GM23338 (cell line): ENCODE results near the gene TMEM135. TPM values are rescaled to one million over a fixed set of nuclear protein-coding genes. Genes with fewer than 3 reads are reported as not detected.

ENCODE experiments used
- ATAC-seq: fragments of 200-7000 bp; cut with Tn5 transposase; 3 replicates; pipeline ENCODE4 v1.9.1; 2020
- DNase-seq: peaks from one replicate; pipeline ENCODE4 v3.0.0-alpha.2; 2015; ENCODE audit warnings: low spot score
- H2AFZ ChIP-seq: fragments of 200-600 bp; sonication (generic); 2 replicates; pipeline ENCODE4 v1.8.0; 2016; ENCODE audit warnings: antibody characterized with exemption, mild to moderate bottlenecking, moderate library complexity
- H3F3A ChIP-seq: fragments of 200-600 bp; sonication (generic); replicated peaks from 2 replicates; pipeline ENCODE4 v1.8.0; 2017; ENCODE audit warnings: antibody characterized with exemption, mixed run types, low read depth
- H3K27ac ChIP-seq: fragments of 200-600 bp; sonication (generic); 2 replicates; pipeline ENCODE4 v1.6.1; 2016; ENCODE audit warnings: low read depth
- H3K27me3 ChIP-seq: fragments of 200-600 bp; sonication (generic); 2 replicates; pipeline ENCODE4 v1.8.0; 2016; ENCODE audit warnings: mild to moderate bottlenecking, mixed run types, moderate library complexity; ENCODE audit not compliant: insufficient read depth
- H3K36me3 ChIP-seq: fragments of 200-600 bp; sonication (generic); 2 replicates; pipeline ENCODE4 v1.8.0; 2016; ENCODE audit warnings: mild to moderate bottlenecking; ENCODE audit not compliant: insufficient read depth
- H3K4me1 ChIP-seq: fragments of 200-600 bp; sonication (generic); 2 replicates; pipeline ENCODE4 v1.8.0; 2016; ENCODE audit warnings: mild to moderate bottlenecking, moderate library complexity; ENCODE audit not compliant: insufficient read depth
- H3K4me2 ChIP-seq: fragments of 200-600 bp; sonication (generic); 2 replicates; pipeline ENCODE4 v1.7.1; 2017; ENCODE audit warnings: mixed run types
- H3K4me3 ChIP-seq: fragments of 200-600 bp; sonication (generic); 2 replicates; pipeline ENCODE4 v1.6.1; 2016; ENCODE audit warnings: mixed run types
- H3K79me2 ChIP-seq: fragments of 200-600 bp; sonication (generic); replicated peaks from 2 replicates; pipeline ENCODE4 v1.8.0; 2017; ENCODE audit warnings: mild to moderate bottlenecking; ENCODE audit not compliant: insufficient read depth
- H3K9me2 ChIP-seq: fragments of 200-600 bp; sonication (generic); 2 replicates; pipeline ENCODE4 v1.8.0; 2017; ENCODE audit not compliant: insufficient read depth
- H4K20me1 ChIP-seq: fragments of 200-600 bp; sonication (generic); replicated peaks from 2 replicates; pipeline ENCODE4 v1.8.0; 2017; ENCODE audit warnings: mild to moderate bottlenecking; ENCODE audit not compliant: insufficient read depth
- H3K27ac Mint-ChIP-seq: 2 replicates; pipeline ENCODE4 v1.8.0; 2020; ENCODE audit warnings: inconsistent platforms, mild to moderate bottlenecking, moderate library complexity, mixed read lengths
- H3K27me3 Mint-ChIP-seq: 3 replicates; pipeline ENCODE4 v1.8.0; 2022; ENCODE audit warnings: low read depth, mild to moderate bottlenecking, moderate library complexity, mixed read lengths, inconsistent platforms; ENCODE audit not compliant: insufficient read depth, poor library complexity
- H3K36me3 Mint-ChIP-seq: 3 replicates; pipeline ENCODE4 v1.8.0; 2021; ENCODE audit warnings: low read depth, mild to moderate bottlenecking, inconsistent platforms, moderate library complexity, mixed read lengths
- H3K4me1 Mint-ChIP-seq: 3 replicates; pipeline ENCODE4 v1.8.0; 2020; ENCODE audit warnings: mild to moderate bottlenecking, inconsistent platforms, mixed read lengths
- H3K4me3 Mint-ChIP-seq: 3 replicates; pipeline ENCODE4 v1.8.0; 2021; ENCODE audit warnings: moderate library complexity, mild to moderate bottlenecking, inconsistent platforms, mixed read lengths
- H3K9me3 Mint-ChIP-seq: 3 replicates; pipeline ENCODE4 v1.8.0; 2020; ENCODE audit warnings: moderate library complexity, mild to moderate bottlenecking, inconsistent platforms, mixed read lengths
- CREB1 ChIP-seq: fragments of 250-450 bp; sonication (Bioruptor Pico); IDR thresholded peaks from 2 replicates; pipeline ENCODE4 v1.5.0; 2020; ENCODE audit warnings: low read depth, mild to moderate bottlenecking, moderate library complexity
- EZH2 ChIP-seq: fragments of 200-600 bp; sonication (generic); IDR thresholded peaks from one replicate; pipeline ENCODE4 v1.8.0; 2017; ENCODE audit warnings: antibody characterized with exemption, mild to moderate bottlenecking, low read depth; ENCODE audit not compliant: unreplicated experiment
- EZH2phosphoT487 ChIP-seq: fragments of 200-600 bp; sonication (generic); IDR thresholded peaks from one replicate; pipeline ENCODE4 v1.8.1; 2018; ENCODE audit warnings: antibody characterized with exemption; ENCODE audit not compliant: unreplicated experiment
- JUNB ChIP-seq: IDR thresholded peaks from one replicate; pipeline ENCODE4 v1.6.1; 2016; ENCODE audit warnings: antibody characterized with exemption; ENCODE audit not compliant: unreplicated experiment
- NANOG ChIP-seq: IDR thresholded peaks from 2 replicates; pipeline ENCODE4 v1.6.1; 2016; ENCODE audit warnings: antibody characterized with exemption, borderline replicate concordance
- POLR2AphosphoS5 ChIP-seq: IDR thresholded peaks from 2 replicates; pipeline ENCODE4 v1.6.1; 2016; ENCODE audit warnings: antibody characterized with exemption, low read depth
- STAT1 ChIP-seq: IDR thresholded peaks from one replicate; pipeline ENCODE4 v1.6.1; 2016; ENCODE audit warnings: antibody characterized with exemption; ENCODE audit not compliant: unreplicated experiment
- ZNF114 ChIP-seq: fragments of 250-450 bp; sonication (Bioruptor Pico); IDR thresholded peaks from 2 replicates; pipeline ENCODE4 v1.5.0; 2020; ENCODE audit warnings: mild to moderate bottlenecking, moderate library complexity
- ZNF331 ChIP-seq: fragments of 250-450 bp; sonication (Bioruptor Pico); IDR thresholded peaks from 2 replicates; pipeline ENCODE4 v1.5.0; 2020; ENCODE audit warnings: low read depth, mild to moderate bottlenecking, moderate library complexity
- polyA plus RNA-seq: library from polyadenylated mRNA; unstranded; fragments of >200 nt; fragmentation: Nextera tagmentation; extraction: Ambion mirVana; gene quantifications from 2 replicates; pipeline ENCODE4 v1.2.1, GENCODE V29; 2016
- total RNA-seq: library from RNA; depleted of rRNA; stranded (reverse); fragments of >200 nt; shearing (Covaris generic); gene quantifications from 2 replicates; pipeline ENCODE4 v1.2.3, GENCODE V29; 2014
- TF ChIP-seq, protein P1 (sequence below): IDR thresholded peaks from one replicate; pipeline ENCODE4 v1.6.1; 2018; ENCODE audit warnings: antibody characterized with exemption; ENCODE audit not compliant: unreplicated experiment
- TF ChIP-seq, protein P2 (sequence below): IDR thresholded peaks from 2 replicates; pipeline ENCODE4 v1.6.1; 2016; ENCODE audit warnings: antibody characterized with exemption
- TF ChIP-seq, protein P3 (sequence below), 2 experiments: fragments of 200-600 bp in 1 of 2; sonication (generic) in 1 of 2; conservative IDR thresholded peaks; 2 replicates each; pipeline versions ENCODE4 v1.5.1 to v1.6.1; 2016 to 2017; ENCODE audit warnings: antibody characterized with exemption in 2 of 2, low read depth in 2 of 2, mild to moderate bottlenecking in 2 of 2, moderate library complexity in 1 of 2
- TF ChIP-seq, protein P4 (sequence below): fragments of 250-450 bp; sonication (Bioruptor Pico); IDR thresholded peaks from 2 replicates; pipeline ENCODE4 v1.5.0; 2020; ENCODE audit warnings: mild to moderate bottlenecking, moderate library complexity

Gene TMEM135
- total and polyA plus RNA-seq, 2 experiments from 2014 or later, result 23.4 to 49.9 TPM

DNA sequence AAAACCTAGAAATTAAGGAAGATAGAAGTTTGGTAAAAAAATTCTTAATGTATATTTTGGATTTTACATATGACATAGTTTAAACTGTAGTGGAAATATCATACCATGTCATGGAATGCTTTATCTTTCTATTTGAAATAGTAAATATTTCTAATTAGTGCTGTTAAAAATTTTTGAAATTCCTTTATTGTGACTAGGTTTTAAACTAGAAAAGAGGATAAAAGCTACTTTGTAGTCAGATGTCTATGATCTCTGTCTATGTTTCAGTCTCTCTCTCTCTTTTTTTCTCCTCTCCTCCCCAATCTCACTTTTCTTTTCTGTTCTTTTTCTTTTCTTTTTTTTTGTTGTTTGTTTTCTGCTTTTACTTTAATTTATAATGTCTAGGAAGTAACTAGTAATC lies 226.2 kb downstream of the TMEM135 start:
- no peak for DNase-seq
- Mint-ChIP-seq H3K9me3 (no peaks in the 10 kb centered on the region), H3K27me3 (peaks cover 5% of the 10 kb centered on the region), H3K4me3 (no peak overlapping the region), H3K4me1 (no peaks in the 10 kb centered on the region; the same call in 1 of the 3 replicates), H3K27ac (no peak overlapping the region), H3K36me3 (no peaks in the 10 kb centered on the region)
- Histone ChIP-seq H3K4me3 (no peak overlapping the region), H4K20me1 (no peaks in the 10 kb centered on the region; the same call in 1 of the 2 replicates), H3K27me3 (no peaks in the 10 kb centered on the region), H3K36me3 (no peaks in the 10 kb centered on the region), H3K4me2 (no peak overlapping the region), H3K79me2 (no peaks in the 10 kb centered on the region), H3K9me2 (no peaks in the 10 kb centered on the region), H3K4me1 (no peaks in the 10 kb centered on the region), H2AFZ (no peak overlapping the region), H3F3A (no peaks in the 10 kb centered on the region), H3K27ac (no peak overlapping the region)
- ATAC-seq, result no peak
- TF ChIP-seq CREB1, result no peak
- no peak for TF ChIP-seq ZNF331 (CRISPR knock-in tag)
- TF ChIP-seq JUNB, result no peak
- TF ChIP-seq, protein P1, sequence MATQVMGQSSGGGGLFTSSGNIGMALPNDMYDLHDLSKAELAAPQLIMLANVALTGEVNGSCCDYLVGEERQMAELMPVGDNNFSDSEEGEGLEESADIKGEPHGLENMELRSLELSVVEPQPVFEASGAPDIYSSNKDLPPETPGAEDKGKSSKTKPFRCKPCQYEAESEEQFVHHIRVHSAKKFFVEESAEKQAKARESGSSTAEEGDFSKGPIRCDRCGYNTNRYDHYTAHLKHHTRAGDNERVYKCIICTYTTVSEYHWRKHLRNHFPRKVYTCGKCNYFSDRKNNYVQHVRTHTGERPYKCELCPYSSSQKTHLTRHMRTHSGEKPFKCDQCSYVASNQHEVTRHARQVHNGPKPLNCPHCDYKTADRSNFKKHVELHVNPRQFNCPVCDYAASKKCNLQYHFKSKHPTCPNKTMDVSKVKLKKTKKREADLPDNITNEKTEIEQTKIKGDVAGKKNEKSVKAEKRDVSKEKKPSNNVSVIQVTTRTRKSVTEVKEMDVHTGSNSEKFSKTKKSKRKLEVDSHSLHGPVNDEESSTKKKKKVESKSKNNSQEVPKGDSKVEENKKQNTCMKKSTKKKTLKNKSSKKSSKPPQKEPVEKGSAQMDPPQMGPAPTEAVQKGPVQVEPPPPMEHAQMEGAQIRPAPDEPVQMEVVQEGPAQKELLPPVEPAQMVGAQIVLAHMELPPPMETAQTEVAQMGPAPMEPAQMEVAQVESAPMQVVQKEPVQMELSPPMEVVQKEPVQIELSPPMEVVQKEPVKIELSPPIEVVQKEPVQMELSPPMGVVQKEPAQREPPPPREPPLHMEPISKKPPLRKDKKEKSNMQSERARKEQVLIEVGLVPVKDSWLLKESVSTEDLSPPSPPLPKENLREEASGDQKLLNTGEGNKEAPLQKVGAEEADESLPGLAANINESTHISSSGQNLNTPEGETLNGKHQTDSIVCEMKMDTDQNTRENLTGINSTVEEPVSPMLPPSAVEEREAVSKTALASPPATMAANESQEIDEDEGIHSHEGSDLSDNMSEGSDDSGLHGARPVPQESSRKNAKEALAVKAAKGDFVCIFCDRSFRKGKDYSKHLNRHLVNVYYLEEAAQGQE, result no peak
- TF ChIP-seq, protein P2, sequence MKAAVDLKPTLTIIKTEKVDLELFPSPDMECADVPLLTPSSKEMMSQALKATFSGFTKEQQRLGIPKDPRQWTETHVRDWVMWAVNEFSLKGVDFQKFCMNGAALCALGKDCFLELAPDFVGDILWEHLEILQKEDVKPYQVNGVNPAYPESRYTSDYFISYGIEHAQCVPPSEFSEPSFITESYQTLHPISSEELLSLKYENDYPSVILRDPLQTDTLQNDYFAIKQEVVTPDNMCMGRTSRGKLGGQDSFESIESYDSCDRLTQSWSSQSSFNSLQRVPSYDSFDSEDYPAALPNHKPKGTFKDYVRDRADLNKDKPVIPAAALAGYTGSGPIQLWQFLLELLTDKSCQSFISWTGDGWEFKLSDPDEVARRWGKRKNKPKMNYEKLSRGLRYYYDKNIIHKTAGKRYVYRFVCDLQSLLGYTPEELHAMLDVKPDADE, result no peak
- no peak for TF ChIP-seq ZNF114 (CRISPR knock-in tag)
- TF ChIP-seq NANOG, result no peak
- no peak for TF ChIP-seq EZH2phosphoT487
- TF ChIP-seq, protein P3, sequence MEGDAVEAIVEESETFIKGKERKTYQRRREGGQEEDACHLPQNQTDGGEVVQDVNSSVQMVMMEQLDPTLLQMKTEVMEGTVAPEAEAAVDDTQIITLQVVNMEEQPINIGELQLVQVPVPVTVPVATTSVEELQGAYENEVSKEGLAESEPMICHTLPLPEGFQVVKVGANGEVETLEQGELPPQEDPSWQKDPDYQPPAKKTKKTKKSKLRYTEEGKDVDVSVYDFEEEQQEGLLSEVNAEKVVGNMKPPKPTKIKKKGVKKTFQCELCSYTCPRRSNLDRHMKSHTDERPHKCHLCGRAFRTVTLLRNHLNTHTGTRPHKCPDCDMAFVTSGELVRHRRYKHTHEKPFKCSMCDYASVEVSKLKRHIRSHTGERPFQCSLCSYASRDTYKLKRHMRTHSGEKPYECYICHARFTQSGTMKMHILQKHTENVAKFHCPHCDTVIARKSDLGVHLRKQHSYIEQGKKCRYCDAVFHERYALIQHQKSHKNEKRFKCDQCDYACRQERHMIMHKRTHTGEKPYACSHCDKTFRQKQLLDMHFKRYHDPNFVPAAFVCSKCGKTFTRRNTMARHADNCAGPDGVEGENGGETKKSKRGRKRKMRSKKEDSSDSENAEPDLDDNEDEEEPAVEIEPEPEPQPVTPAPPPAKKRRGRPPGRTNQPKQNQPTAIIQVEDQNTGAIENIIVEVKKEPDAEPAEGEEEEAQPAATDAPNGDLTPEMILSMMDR (conservative IDR thresholded peaks at IDR 0.05; ENCODE audit: low read depth in 2 of 2), result no peak
- TF ChIP-seq, protein P4, sequence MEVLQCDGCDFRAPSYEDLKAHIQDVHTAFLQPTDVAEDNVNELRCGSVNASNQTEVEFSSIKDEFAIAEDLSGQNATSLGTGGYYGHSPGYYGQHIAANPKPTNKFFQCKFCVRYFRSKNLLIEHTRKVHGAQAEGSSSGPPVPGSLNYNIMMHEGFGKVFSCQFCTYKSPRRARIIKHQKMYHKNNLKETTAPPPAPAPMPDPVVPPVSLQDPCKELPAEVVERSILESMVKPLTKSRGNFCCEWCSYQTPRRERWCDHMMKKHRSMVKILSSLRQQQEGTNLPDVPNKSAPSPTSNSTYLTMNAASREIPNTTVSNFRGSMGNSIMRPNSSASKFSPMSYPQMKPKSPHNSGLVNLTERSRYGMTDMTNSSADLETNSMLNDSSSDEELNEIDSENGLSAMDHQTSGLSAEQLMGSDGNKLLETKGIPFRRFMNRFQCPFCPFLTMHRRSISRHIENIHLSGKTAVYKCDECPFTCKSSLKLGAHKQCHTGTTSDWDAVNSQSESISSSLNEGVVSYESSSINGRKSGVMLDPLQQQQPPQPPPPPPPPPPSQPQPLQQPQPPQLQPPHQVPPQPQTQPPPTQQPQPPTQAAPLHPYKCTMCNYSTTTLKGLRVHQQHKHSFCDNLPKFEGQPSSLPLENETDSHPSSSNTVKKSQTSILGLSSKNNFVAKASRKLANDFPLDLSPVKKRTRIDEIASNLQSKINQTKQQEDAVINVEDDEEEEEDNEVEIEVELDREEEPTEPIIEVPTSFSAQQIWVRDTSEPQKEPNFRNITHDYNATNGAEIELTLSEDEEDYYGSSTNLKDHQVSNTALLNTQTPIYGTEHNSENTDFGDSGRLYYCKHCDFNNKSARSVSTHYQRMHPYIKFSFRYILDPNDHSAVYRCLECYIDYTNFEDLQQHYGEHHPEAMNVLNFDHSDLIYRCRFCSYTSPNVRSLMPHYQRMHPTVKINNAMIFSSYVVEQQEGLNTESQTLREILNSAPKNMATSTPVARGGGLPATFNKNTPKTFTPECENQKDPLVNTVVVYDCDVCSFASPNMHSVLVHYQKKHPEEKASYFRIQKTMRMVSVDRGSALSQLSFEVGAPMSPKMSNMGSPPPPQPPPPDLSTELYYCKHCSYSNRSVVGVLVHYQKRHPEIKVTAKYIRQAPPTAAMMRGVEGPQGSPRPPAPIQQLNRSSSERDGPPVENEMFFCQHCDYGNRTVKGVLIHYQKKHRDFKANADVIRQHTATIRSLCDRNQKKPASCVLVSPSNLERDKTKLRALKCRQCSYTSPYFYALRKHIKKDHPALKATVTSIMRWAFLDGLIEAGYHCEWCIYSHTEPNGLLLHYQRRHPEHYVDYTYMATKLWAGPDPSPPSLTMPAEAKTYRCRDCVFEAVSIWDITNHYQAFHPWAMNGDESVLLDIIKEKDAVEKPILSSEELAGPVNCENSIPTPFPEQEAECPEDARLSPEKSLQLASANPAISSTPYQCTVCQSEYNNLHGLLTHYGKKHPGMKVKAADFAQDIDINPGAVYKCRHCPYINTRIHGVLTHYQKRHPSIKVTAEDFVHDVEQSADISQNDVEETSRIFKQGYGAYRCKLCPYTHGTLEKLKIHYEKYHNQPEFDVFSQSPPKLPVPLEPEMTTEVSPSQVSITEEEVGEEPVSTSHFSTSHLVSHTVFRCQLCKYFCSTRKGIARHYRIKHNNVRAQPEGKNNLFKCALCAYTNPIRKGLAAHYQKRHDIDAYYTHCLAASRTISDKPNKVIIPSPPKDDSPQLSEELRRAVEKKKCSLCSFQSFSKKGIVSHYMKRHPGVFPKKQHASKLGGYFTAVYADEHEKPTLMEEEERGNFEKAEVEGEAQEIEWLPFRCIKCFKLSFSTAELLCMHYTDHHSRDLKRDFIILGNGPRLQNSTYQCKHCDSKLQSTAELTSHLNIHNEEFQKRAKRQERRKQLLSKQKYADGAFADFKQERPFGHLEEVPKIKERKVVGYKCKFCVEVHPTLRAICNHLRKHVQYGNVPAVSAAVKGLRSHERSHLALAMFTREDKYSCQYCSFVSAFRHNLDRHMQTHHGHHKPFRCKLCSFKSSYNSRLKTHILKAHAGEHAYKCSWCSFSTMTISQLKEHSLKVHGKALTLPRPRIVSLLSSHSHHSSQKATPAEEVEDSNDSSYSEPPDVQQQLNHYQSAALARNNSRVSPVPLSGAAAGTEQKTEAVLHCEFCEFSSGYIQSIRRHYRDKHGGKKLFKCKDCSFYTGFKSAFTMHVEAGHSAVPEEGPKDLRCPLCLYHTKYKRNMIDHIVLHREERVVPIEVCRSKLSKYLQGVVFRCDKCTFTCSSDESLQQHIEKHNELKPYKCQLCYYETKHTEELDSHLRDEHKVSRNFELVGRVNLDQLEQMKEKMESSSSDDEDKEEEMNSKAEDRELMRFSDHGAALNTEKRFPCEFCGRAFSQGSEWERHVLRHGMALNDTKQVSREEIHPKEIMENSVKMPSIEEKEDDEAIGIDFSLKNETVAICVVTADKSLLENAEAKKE (CRISPR knock-in tag), result no peak
- no peak for TF ChIP-seq STAT1
- no peak for TF ChIP-seq POLR2AphosphoS5
- TF ChIP-seq EZH2, result no peak
